ENCODE measurements around the gene RAB11A. TPM values are rescaled to one million over a fixed set of nuclear protein-coding genes. Genes with fewer than 3 reads are reported as not detected.

Gene RAB11A
- total RNA-seq, 2 experiments from 2014 or later, result 130 to 197 TPM

DNA sequence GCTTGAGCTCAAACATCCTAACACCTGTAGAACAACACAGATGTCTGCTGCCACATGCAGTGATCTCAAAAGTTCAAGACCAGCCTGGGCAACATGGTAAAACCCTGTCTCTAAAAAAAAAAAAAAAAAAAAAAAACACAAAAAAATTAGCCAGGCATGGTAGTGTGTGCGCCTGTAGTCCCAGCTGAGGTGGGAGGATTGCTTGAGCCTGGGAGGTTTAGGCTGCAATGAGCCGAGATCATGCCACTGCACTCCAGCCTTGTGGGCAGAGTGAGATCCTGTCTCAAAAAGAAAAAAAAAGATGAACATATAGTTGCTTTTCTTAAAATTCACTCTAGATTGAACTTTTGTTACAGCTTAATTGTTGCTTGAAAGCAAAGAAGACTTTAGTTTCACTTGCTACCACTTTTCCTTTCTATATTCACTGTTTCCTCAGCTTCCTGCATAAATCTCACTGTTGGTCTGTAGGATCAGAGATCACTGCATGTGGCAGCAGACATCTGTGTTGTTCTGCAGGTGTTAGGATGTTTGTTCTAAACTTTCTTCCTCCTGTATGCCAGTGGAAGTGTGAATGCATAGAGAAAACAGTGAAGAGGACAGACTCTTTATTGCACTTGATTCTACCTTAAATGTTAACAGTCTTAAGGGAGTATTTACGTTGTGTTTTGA is 12.6 kb downstream of the RAB11A start:
- ChIA-PET CTCF (ENCODE audit: unreplicated experiment) (no interaction called here), POLR2A (interaction anchor here (0.6 to 1.3 kb wide), 4 partner anchors 13 to 176 kb away, joined by 3 to 6 read pairs (median 4); partner anchors contain the start of gene RAB11A)
- no peaks in the 10 kb centered on the region for H4K20me1 ChIP-seq (ENCODE audit: insufficient read depth, low read length)
- H3K9me2 ChIP-seq (ENCODE audit: insufficient read depth, low read length), result no peaks in the 10 kb centered on the region
- peak; percentile 44 for DNase-seq (ENCODE audit: low spot score)
- peaks cover 11% of the 10 kb centered on the region; the same call in 1 of the 2 replicates for H3K79me2 ChIP-seq (ENCODE audit: insufficient read depth, low read depth, low read length)
- H3K4me2 ChIP-seq (ENCODE audit: low read length), result peak overlapping the region; percentile 15; the same call in 1 of the 2 replicates
- intact Hi-C loops (cut with micrococcal nuclease; ENCODE audit: unreplicated experiment), result no loop called here
- TF ChIP-seq, protein P1, sequence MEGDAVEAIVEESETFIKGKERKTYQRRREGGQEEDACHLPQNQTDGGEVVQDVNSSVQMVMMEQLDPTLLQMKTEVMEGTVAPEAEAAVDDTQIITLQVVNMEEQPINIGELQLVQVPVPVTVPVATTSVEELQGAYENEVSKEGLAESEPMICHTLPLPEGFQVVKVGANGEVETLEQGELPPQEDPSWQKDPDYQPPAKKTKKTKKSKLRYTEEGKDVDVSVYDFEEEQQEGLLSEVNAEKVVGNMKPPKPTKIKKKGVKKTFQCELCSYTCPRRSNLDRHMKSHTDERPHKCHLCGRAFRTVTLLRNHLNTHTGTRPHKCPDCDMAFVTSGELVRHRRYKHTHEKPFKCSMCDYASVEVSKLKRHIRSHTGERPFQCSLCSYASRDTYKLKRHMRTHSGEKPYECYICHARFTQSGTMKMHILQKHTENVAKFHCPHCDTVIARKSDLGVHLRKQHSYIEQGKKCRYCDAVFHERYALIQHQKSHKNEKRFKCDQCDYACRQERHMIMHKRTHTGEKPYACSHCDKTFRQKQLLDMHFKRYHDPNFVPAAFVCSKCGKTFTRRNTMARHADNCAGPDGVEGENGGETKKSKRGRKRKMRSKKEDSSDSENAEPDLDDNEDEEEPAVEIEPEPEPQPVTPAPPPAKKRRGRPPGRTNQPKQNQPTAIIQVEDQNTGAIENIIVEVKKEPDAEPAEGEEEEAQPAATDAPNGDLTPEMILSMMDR (conservative IDR thresholded peaks at IDR 0.05; ENCODE audit: low read length), result no peak
- TF ChIP-seq EZH2phosphoT487 (IDR thresholded peaks at IDR 0.05; ENCODE audit: borderline replicate concordance, low read depth, low read length), result no peak
- H3K4me3 ChIP-seq (ENCODE audit: low read depth, low read length, poor library complexity, severe bottlenecking), result no peak overlapping the region
- H3K4me1 ChIP-seq (ENCODE audit: insufficient read depth, low read length, poor library complexity, severe bottlenecking), result peaks cover 20% of the 10 kb centered on the region
- no peaks in the 10 kb centered on the region for H3K9me3 ChIP-seq (ENCODE audit: low read length)
- peak overlapping the region; percentile 39 for H3K27ac ChIP-seq (ENCODE audit: low read depth, low read length, poor library complexity, severe bottlenecking)
- peaks cover 98% of the 10 kb centered on the region for H3K36me3 ChIP-seq (ENCODE audit: insufficient read depth, low read length)
- no peak overlapping the region for H2AFZ ChIP-seq (ENCODE audit: low read length)
- no TSS peak for BruUV-seq (replicated peaks)

DNA sequence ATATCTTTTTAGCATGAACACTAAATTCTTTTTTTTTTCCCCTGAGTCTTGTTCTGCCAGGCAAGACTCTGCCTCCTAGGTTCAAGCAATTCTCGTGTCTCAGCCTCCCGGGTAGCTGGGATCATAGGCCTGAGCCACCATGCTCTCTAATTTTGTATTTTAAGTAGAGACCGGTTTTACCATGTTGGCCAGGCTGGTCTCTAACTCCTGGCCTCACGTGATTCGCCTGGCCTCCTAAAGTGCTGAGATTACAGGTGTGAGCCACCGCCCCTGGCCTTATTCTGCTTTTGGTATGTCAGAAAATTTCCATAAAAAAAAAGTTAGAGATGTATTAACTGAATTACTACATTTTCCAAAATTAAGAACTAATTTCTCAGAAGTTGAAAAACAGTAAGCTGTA is 14.3 kb downstream of the RAB11A start:
- Histone ChIP-seq H3K9me3 (ENCODE audit: low read length) (no peaks in the 10 kb centered on the region), H2AFZ (ENCODE audit: low read length) (no peak overlapping the region), H3K9me2 (ENCODE audit: insufficient read depth, low read length) (no peaks in the 10 kb centered on the region), H3K79me2 (ENCODE audit: insufficient read depth, low read depth, low read length) (peaks cover 6% of the 10 kb centered on the region; the same call in 1 of the 2 replicates), H4K20me1 (ENCODE audit: insufficient read depth, low read length) (no peaks in the 10 kb centered on the region), H3K27ac (ENCODE audit: low read depth, low read length, poor library complexity, severe bottlenecking) (no peak overlapping the region), H3K4me3 (ENCODE audit: low read depth, low read length, poor library complexity, severe bottlenecking) (no peak overlapping the region), H3K4me2 (ENCODE audit: low read length) (no peak overlapping the region), H3K4me1 (ENCODE audit: insufficient read depth, low read length, poor library complexity, severe bottlenecking) (peaks cover 20% of the 10 kb centered on the region), H3K36me3 (ENCODE audit: insufficient read depth, low read length) (peaks cover 98% of the 10 kb centered on the region)
- no TSS peak for BruUV-seq (replicated peaks)
- POLR2A ChIA-PET, result interaction anchor here (0.6 kb wide), 1 partner anchor 46 kb away, joined by 3 read pairs; no protein-coding TSS in a partner anchor
- CTCF ChIA-PET (ENCODE audit: unreplicated experiment), result no interaction called here
- no peak for DNase-seq (ENCODE audit: low spot score)
- no peak for TF ChIP-seq EZH2phosphoT487 (IDR thresholded peaks at IDR 0.05; ENCODE audit: borderline replicate concordance, low read depth, low read length)
- TF ChIP-seq, protein P1 (conservative IDR thresholded peaks at IDR 0.05; ENCODE audit: low read length), result no peak
- intact Hi-C loops (cut with micrococcal nuclease; ENCODE audit: unreplicated experiment), result no loop called here

DNA sequence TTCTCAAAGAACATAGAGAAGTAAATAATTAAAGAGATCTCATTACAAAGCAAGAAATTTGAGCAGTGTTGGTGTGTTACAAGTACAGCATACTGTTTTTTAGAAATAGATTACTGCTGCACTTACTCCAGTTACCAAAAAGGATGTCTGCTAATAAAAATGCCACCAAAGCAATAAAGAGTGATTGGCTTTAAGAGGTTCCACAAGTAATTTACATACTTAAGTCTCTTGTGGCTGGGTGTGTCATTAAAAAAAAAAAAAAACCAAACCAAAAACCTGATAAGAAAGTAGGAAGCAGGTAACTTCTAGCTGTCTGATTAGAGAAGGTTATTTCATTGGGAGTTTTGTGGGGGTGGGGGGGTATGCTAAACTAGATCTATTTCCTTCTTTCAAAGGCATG is 15.2 kb downstream of the RAB11A start:
- BruUV-seq (replicated peaks), result no TSS peak
- no peak for DNase-seq (ENCODE audit: low spot score)
- no peaks in the 10 kb centered on the region for H4K20me1 ChIP-seq (ENCODE audit: insufficient read depth, low read length)
- no peak overlapping the region for H2AFZ ChIP-seq (ENCODE audit: low read length)
- H3K4me3 ChIP-seq (ENCODE audit: low read depth, low read length, poor library complexity, severe bottlenecking), result no peak overlapping the region
- H3K36me3 ChIP-seq (ENCODE audit: insufficient read depth, low read length), result peaks cover 98% of the 10 kb centered on the region
- ChIA-PET CTCF (ENCODE audit: unreplicated experiment) (no interaction called here), POLR2A (interaction anchor here (0.6 kb wide), 2 partner anchors 120 to 271 kb away, joined by 3 to 5 read pairs; no protein-coding TSS in a partner anchor)
- TF ChIP-seq EZH2phosphoT487 (IDR thresholded peaks at IDR 0.05; ENCODE audit: borderline replicate concordance, low read depth, low read length), result no peak
- TF ChIP-seq, protein P1 (conservative IDR thresholded peaks at IDR 0.05; ENCODE audit: low read length), result no peak
- H3K9me3 ChIP-seq (ENCODE audit: low read length), result no peaks in the 10 kb centered on the region
- no peak overlapping the region for H3K27ac ChIP-seq (ENCODE audit: low read depth, low read length, poor library complexity, severe bottlenecking)
- peaks cover 20% of the 10 kb centered on the region for H3K4me1 ChIP-seq (ENCODE audit: insufficient read depth, low read length, poor library complexity, severe bottlenecking)
- no peaks in the 10 kb centered on the region for H3K9me2 ChIP-seq (ENCODE audit: insufficient read depth, low read length)
- H3K79me2 ChIP-seq (ENCODE audit: insufficient read depth, low read depth, low read length), result peaks cover 6% of the 10 kb centered on the region; the same call in 1 of the 2 replicates
- intact Hi-C loops (cut with micrococcal nuclease; ENCODE audit: unreplicated experiment), result no loop called here
- H3K4me2 ChIP-seq (ENCODE audit: low read length), result no peak overlapping the region

All from OCI-LY7 (cell line).